ENCODE results near the gene CBLB. TPM values are rescaled to one million over a fixed set of nuclear protein-coding genes. Genes with fewer than 3 reads are reported as not detected.
A peak's percentile ranks its signal among the peaks of the same experiment; 100 is the strongest.

Gene CBLB
- total RNA-seq, 1 donor from 2014 or later: 45.9 TPM

GRCh38 chr3:105661461-105661860 is 207.4 kb downstream of the CBLB start:
- TF ChIP-seq EZH2 (IDR thresholded peaks at IDR 0.05; ENCODE audit: insufficient read depth, low read length): no peak
- no peak for TF ChIP-seq CTCF (IDR thresholded peaks at IDR 0.05; ENCODE audit: insufficient read depth, low read depth, low read length)
- H3K9me3 ChIP-seq (ENCODE audit: insufficient read depth, low read depth, low read length): no peaks in the 10 kb centered on the region
- peaks cover 30% of the 10 kb centered on the region for H3K36me3 ChIP-seq (ENCODE audit: insufficient read depth, low read length)
- peak; percentile 54 for FAIRE-seq
- no peaks in the 10 kb centered on the region for H4K20me1 ChIP-seq (ENCODE audit: insufficient read depth, low read length)
- Mint-ChIP-seq H3K27ac (ENCODE audit: unreplicated experiment) (no peak overlapping the region), H3K9me3 (ENCODE audit: unreplicated experiment) (no peaks in the 10 kb centered on the region), H3K27me3 (ENCODE audit: low read depth, unreplicated experiment) (no peaks in the 10 kb centered on the region), H3K36me3 (ENCODE audit: low read depth, unreplicated experiment) (peaks cover 14% of the 10 kb centered on the region), H3K4me1 (ENCODE audit: low read depth, unreplicated experiment) (peaks cover 18% of the 10 kb centered on the region), H3K4me3 (ENCODE audit: unreplicated experiment) (no peak overlapping the region)
- DNase-seq (ENCODE audit: low read depth): no peak
- no peak overlapping the region for H3K9ac ChIP-seq (ENCODE audit: low read length)
- no peaks in the 10 kb centered on the region for H3K27me3 ChIP-seq (ENCODE audit: insufficient read depth, low read length)
- H3K4me3 ChIP-seq (ENCODE audit: insufficient read depth, low read depth, low read length): no peak overlapping the region
- H3K79me2 ChIP-seq (ENCODE audit: insufficient read depth, low read length): no peaks in the 10 kb centered on the region
- H2AFZ ChIP-seq (ENCODE audit: low read depth, low read length): no peak overlapping the region
- no peak overlapping the region for H3K4me2 ChIP-seq (ENCODE audit: low read length)
- H3K4me1 ChIP-seq (ENCODE audit: insufficient read depth, low read length): peaks cover 12% of the 10 kb centered on the region
- H3K27ac ChIP-seq (ENCODE audit: low read depth, low read length): no peak overlapping the region

GRCh38 chr3:105656651-105657504 is 211.9 kb downstream of the CBLB start:
- H3K27me3 ChIP-seq (ENCODE audit: insufficient read depth, low read length): no peaks in the 10 kb centered on the region
- H3K36me3 Mint-ChIP-seq (ENCODE audit: low read depth, unreplicated experiment): peaks cover 7% of the 10 kb centered on the region
- DNase-seq (ENCODE audit: low read depth): no peak
- peak overlapping the region; percentile 27 for H3K27ac ChIP-seq (ENCODE audit: low read depth, low read length)
- peaks cover 23% of the 10 kb centered on the region for H3K36me3 ChIP-seq (ENCODE audit: insufficient read depth, low read length)
- H4K20me1 ChIP-seq (ENCODE audit: insufficient read depth, low read length): no peaks in the 10 kb centered on the region
- H3K9ac ChIP-seq (ENCODE audit: low read length): no peak overlapping the region
- no peaks in the 10 kb centered on the region for H3K9me3 Mint-ChIP-seq (ENCODE audit: unreplicated experiment)
- no peak overlapping the region for H3K4me2 ChIP-seq (ENCODE audit: low read length)
- no peak overlapping the region for H2AFZ ChIP-seq (ENCODE audit: low read depth, low read length)
- no peak overlapping the region for H3K4me3 ChIP-seq (ENCODE audit: insufficient read depth, low read depth, low read length)
- H3K4me1 Mint-ChIP-seq (ENCODE audit: low read depth, unreplicated experiment): peaks cover 8% of the 10 kb centered on the region
- H3K79me2 ChIP-seq (ENCODE audit: insufficient read depth, low read length): no peaks in the 10 kb centered on the region
- no peaks in the 10 kb centered on the region for H3K9me3 ChIP-seq (ENCODE audit: insufficient read depth, low read depth, low read length)
- peak; percentile 29 for FAIRE-seq
- H3K4me1 ChIP-seq (ENCODE audit: insufficient read depth, low read length): peaks cover 6% of the 10 kb centered on the region
- H3K4me3 Mint-ChIP-seq (ENCODE audit: unreplicated experiment): no peak overlapping the region
- H3K27ac Mint-ChIP-seq (ENCODE audit: unreplicated experiment): peak overlapping the region; percentile 2
- TF ChIP-seq CTCF (IDR thresholded peaks at IDR 0.05; ENCODE audit: insufficient read depth, low read depth, low read length) (no peak), EZH2 (IDR thresholded peaks at IDR 0.05; ENCODE audit: insufficient read depth, low read length) (no peak)
- H3K27me3 Mint-ChIP-seq (ENCODE audit: low read depth, unreplicated experiment): no peaks in the 10 kb centered on the region

GRCh38 chr3:105653868-105654267 is 214.9 kb downstream of the CBLB start:
- Histone ChIP-seq H4K20me1 (ENCODE audit: insufficient read depth, low read length) (no peaks in the 10 kb centered on the region), H3K4me1 (ENCODE audit: insufficient read depth, low read length) (peaks cover 5% of the 10 kb centered on the region), H3K9me3 (ENCODE audit: insufficient read depth, low read depth, low read length) (no peaks in the 10 kb centered on the region), H3K27ac (ENCODE audit: low read depth, low read length) (no peak overlapping the region), H3K4me2 (ENCODE audit: low read length) (no peak overlapping the region), H3K9ac (ENCODE audit: low read length) (no peak overlapping the region), H3K36me3 (ENCODE audit: insufficient read depth, low read length) (peaks cover 14% of the 10 kb centered on the region), H2AFZ (ENCODE audit: low read depth, low read length) (no peak overlapping the region), H3K79me2 (ENCODE audit: insufficient read depth, low read length) (no peaks in the 10 kb centered on the region), H3K4me3 (ENCODE audit: insufficient read depth, low read depth, low read length) (no peak overlapping the region), H3K27me3 (ENCODE audit: insufficient read depth, low read length) (no peaks in the 10 kb centered on the region)
- no peak for TF ChIP-seq EZH2 (IDR thresholded peaks at IDR 0.05; ENCODE audit: insufficient read depth, low read length)
- no peak for TF ChIP-seq CTCF (IDR thresholded peaks at IDR 0.05; ENCODE audit: insufficient read depth, low read depth, low read length)
- Mint-ChIP-seq H3K9me3 (ENCODE audit: unreplicated experiment) (no peaks in the 10 kb centered on the region), H3K4me3 (ENCODE audit: unreplicated experiment) (no peak overlapping the region), H3K4me1 (ENCODE audit: low read depth, unreplicated experiment) (peaks cover 15% of the 10 kb centered on the region), H3K27ac (ENCODE audit: unreplicated experiment) (no peak overlapping the region), H3K36me3 (ENCODE audit: low read depth, unreplicated experiment) (peaks cover 5% of the 10 kb centered on the region), H3K27me3 (ENCODE audit: low read depth, unreplicated experiment) (no peaks in the 10 kb centered on the region)
- FAIRE-seq (no peak), DNase-seq (ENCODE audit: low read depth) (no peak)

Measured in astrocyte (in vitro differentiated cells and primary cell).